Activated gamma-delta T cell treated with anti-CD3 and anti-CD28 coated beads, Interleukin-2, amount 50 U/mL, for 16 hours (primary cell): ENCODE data around the gene CYP4X1.
"Not testable (repeated sequence)": the region's sequence is repeated elsewhere in the genome, so short reads cannot be mapped to it uniquely, and the experiment has no call there.

Experiments
- DNase-seq: peaks from one replicate; pipeline ENCODE4 v3.0.0-alpha.2; 2020; ENCODE audit warnings: low read depth

CYP4X1 gene, protein sequence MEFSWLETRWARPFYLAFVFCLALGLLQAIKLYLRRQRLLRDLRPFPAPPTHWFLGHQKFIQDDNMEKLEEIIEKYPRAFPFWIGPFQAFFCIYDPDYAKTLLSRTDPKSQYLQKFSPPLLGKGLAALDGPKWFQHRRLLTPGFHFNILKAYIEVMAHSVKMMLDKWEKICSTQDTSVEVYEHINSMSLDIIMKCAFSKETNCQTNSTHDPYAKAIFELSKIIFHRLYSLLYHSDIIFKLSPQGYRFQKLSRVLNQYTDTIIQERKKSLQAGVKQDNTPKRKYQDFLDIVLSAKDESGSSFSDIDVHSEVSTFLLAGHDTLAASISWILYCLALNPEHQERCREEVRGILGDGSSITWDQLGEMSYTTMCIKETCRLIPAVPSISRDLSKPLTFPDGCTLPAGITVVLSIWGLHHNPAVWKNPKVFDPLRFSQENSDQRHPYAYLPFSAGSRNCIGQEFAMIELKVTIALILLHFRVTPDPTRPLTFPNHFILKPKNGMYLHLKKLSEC

DNA sequence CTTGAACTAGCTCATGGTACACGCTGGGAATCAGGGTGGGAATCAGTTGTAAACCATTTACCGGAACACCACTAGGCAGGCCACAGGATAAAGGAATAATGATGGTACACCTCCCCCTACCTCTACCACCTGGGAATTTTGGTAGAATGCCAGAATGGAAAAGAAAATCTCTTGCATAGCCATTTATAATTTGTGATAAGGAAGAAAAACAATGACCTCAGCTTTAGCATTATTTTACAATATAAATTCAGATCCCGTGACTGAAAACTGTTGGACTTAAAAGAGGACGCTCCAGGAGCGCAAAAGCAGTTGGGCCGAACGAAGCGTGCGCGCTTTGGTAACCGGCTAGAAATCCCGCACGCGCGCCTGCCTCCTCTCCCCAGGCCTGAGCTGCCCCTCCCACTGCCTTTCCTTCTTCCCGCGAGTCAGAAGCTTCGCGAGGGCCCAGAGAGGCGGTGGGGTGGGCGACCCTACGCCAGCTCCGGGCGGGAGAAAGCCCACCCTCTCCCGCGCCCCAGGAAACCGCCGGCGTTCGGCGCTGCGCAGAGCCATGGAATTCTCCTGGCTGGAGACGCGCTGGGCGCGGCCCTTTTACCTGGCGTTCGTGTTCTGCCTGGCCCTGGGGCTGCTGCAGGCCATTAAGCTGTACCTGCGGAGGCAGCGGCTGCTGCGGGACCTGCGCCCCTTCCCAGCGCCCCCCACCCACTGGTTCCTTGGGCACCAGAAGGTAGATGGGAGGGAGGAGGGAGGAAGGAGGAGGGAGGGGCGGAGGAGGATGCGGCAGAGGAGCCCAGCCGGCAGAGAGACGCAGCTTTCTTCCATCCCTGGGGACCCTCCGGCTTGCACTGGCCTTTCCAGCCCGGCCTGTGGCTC lies at the start of gene CYP4X1:
TSS of gene CYP4X1 (plus strand) at position 402 of the 873 bp plus-strand sequence. CDS start at position 551, 149 bp downstream.
- no peak for DNase-seq

DNA sequence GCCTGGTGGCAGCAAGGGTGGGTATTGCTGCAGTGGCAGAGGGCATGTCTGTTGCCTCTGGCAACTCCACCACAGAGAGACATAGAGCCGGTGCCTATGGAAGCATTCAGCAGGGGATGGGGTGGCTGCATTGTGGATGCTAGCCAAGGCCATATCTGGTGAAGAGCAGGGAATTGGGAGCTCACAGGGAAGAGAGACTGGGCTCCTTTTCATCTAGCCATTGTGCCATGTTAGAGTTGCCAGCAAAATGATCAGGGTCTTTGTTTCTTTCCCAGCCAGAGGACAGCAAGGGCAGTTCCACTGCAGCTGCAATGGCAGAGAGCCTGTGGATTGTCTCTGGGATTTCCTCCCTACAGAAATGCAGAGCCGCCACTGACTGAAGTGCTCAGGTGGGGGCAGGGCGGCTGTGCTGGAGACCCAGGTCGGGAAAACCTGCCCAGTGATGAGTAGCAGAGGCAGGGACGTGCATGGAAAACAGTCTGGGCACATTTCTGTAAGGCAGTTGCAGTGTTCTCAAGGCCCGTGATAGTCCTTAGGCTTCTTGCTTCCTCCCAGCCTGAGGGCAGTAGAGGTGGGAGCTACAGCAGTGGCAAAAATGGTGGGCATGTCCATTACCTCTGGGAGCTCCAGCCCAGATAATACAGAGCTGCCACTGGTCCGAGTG lies 40.2 kb upstream of the CYP4X1 start:
- no peak for DNase-seq

DNA sequence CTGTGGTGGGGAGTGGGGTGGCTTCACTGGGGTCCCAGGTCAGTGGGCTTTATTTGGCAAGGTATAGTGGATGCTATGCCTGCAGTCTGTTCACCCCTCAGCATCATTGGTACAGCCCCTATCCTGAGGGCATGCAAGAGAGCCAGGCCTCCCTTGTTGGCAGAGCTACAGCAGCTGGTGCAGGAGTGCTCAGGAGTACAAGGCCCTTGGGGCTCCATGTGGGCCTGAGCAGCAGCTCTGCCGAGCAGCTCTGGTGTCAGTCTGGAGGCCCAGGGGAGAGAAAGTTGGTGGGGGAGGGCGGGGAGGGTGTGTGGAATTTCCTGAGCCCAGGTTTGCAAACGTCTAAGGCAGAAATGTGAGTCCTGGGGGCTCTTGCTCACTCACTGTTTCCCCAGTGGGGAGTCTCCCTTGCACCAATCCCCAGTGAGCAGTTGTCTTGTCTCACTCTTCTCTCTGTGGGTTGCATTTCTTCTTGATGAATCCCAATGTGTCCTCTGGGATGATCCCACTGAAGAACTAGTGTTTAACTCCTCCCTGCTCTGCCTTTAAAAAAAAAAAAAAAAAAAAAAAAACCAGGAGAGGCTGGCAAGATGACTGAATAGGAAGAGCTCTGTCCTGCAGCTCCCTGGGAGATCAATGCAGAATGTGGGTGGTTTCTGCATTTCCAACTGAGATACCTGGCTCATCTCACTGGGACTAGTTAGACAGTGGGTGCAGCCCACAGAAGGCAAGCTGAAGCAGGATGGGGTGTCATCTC lies 39.5 kb upstream of the CYP4X1 start:
- DNase-seq, result no peak

DNA sequence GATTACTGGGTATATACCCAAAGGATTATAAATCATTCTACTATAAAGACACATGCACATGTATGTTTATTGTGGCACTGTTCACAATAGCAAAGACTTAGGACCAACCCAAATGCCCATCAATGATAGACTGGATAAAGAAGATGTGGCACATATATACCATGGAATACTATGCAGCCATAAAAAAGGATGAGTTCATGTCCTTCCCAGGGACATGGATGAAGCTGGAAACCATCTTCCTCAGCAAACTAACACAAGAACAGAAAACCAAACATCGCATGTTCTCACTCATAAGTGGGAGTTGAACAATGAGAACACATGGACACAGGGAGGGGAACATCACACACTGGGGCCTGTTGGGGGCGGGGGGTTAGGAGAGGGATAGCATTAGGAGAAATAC lies 32.9 kb upstream of the CYP4X1 start:
- not testable (repeated sequence) for DNase-seq

DNA sequence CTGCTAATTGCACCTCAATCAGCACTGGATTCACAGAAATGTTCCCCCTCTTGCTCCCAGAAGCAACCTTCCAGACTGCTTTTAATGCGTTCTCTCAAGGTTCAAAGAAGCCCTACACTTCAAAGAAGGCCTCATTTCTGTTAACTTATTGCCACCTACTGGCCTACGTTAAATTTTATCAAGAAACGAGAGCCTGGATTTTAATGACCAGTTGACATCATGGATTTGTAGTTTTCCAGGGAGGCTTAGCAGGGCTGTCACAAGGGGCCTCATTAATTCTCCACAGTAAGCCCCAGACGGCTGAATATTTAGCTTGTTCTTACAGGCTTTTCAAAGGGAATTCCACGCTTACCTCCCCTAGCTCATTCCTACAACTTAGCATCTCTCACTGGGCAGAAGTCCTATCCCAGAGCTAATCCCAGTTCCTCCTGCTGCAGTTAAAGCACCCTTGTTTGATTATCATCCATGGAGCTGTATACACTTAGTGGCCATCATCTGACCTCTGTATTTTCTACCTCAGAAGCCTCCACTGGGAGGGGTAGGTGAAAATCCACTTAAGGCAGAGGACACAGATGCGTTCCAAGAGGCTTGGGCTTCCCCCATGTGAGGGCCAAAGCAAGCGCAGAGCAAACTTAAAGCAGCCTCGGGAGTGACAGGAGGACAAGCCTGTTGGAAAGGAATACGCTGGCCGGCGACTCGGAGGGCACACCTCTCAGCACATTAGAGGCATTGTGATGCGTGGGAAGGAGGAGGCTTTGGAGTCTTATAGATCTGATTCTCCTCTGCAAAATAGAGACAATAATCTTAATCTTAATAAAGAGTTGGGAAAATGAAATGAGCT lies 32.2 kb upstream of the CYP4X1 start:
- DNase-seq, result no peak

DNA sequence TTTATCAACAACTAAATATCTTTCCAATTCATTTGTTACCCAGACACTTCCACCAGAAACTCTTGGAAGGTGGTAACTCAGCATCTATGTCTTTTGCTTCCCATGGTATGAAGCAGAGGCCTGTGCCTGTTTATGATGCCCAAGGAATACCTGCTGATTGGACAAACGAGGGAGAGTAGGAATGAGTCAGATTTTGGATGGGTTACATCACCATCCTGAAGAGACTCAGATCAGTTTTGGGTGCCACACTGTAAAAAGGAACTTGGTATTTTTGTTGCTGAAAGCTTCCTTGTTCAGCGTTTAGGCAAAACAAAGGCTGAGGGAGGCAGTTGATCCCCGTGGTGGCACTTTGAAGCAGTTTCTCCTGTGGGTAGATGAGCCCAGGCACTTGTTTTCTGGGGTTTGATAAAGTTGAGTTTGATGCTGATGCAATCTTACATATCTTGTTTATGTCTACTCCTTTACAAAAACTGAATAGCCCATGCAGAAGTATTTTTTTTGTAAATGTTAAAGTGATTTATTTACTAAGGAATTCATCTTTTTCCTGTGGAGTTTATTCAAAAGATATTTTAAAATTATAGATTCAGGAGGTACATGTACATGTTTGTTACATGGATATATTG lies 26.7 kb upstream of the CYP4X1 start:
- no peak for DNase-seq

DNA sequence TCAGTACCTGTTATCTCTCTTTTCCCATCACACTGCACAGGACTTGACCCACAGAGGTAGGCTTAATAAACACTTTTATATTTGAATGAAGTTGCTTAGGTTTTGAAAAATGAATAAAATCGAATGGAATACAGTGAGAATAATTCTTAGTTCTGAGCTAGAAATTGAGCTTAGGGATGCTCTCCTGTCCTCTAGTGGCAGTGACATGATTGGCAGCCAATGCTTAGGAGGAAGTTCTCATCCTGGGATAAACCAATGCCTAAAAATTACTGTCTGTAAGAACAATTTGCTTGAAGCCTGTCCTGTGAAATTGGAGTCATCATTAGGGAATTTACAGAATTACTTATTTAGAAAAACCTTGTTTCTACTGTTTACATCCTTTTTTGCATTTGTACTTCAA lies 21.3 kb upstream of the CYP4X1 start:
- no peak for DNase-seq

DNA sequence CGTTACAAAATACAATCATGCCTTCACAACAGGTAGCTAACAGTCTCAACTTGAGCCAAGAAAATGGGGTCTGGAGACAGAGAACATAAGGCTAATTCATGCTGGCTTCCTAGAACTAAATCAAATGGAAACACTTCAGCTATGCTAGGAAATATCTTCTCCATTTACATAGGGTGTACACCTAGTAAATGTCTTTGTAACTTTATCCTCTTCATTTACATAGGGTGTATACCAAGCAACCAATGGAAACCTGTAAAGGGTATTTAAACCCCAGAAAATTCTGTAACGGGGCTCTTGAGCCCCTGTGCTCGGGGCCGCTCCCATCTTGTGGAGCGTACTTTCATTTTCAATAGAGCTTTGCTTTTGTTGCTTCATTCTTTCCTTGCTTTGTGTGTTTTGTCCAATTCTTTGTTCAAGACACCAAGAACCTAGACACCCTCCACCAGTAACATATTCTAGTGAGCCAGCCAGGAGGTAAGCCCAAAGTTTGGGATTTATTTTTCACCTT lies 19.5 kb upstream of the CYP4X1 start:
- no peak for DNase-seq

DNA sequence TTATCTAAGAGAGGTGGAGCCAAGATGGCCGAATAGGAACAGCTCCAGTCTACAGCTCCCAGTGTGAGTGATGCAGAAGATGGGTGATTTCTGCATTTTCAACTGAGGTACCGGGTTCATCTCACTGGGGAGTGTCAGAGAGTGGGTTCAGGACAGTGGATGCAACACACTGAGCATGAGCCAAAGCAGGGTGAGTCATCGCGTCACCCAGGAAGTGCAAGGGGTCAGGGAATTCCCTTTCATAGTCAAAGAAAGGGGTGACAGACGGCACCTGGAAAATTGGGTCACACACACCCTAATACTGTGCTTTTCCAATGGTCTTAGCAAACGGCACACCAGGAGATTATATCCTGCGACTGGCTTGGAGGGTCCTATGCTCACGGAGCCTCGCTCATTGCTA lies 17.0 kb upstream of the CYP4X1 start:
- DNase-seq, result not testable (repeated sequence)

DNA sequence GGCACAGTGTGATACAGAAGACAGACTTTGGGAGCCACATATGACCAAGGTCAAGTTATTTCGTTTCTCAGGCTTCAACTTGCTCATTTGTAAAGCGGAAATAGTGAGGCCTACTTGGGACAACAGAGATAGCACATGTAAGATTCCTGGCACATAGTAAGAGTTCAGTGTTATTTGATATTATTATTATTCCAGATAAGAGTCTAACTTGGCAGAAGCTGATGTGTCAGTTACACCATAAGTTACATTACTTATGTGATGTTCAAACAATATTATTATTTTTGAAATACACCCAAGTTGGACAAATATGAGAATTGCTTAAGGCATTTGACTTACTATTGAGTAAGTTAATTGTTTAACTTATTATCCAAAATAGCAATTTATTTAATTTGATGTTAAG lies 10.2 kb upstream of the CYP4X1 start:
- no peak for DNase-seq

DNA sequence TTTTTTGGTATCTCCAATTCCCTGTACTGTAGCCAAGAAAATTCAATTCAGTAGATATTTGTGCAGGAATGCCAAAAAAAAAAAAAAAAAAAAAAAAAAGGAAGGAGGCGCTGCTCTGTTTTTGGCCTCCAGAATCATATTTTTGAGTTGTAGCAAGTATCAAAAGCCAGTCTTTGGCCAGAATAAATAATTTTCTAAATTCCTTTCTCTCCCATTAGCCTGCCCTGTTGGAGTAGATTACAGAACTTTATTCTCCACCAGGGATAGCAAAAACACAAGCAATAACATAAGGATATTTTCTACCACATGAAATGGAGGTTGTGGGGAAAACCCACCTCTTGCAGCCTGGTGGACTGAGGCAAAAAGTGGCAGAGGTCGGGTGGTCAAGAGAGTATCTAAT lies 2.4 kb upstream of the CYP4X1 start:
- no peak for DNase-seq

DNA sequence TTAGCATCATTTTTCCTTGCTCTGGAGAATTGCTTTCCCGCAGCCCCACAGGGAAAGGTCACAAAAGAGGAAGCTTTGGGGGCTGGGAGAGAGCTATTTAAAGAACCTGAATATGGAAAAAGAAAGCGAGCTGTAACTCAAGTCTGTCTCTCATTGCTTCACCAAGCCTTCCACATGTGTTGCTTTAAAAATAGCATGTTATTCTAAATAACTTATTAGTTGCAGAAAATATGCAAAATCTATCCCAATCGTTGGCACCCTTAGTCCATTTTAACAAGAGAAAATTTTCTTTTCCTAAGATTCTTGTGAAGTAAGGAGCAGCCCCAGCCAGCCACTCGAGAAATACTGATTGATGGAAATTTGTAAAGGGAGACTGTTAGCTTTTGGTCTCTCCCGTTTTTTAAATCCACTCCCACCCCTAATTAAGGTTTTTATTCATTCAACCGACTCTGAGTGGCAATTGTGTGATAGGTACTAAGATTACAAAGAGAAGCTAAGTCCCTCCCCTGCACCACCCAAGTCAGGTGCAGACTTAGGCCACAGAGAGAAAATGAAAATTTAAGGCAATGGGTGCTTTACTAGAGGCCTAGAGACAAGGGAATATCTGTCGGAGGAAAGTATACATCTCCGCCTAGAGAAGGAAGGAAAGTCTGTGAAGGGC lies 802 bp downstream of the CYP4X1 start:
- DNase-seq, result no peak

DNA sequence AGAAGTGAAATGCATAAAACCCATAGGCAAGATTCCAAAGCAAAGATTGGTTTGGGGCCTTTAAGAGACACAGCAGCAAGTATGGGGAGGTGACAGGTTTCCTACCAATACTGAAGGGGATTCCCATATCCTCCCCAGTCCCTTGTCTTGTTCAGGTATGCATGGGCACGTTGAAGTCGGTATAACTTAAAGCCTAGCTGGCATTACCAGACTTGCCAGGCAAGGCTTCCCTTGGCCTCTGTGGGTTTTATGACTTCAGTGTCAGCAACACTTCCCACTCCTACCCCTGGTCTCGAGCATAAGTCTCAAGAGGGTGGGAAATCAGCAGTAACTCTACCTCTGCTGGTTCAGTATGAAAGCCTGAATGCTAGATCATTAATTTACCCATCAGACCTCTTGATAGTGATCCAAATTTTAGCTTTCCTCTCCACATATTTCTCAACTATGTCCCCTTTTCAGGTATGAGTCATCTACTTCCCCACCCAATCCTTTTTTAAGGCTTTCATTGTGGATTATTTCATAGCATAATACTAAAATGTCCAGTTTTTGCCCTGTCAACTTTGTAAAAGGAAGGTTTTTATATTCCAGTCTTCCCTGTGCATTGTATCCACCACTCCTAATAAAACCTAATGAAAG lies 6.8 kb downstream of the CYP4X1 start:
- DNase-seq, result no peak

DNA sequence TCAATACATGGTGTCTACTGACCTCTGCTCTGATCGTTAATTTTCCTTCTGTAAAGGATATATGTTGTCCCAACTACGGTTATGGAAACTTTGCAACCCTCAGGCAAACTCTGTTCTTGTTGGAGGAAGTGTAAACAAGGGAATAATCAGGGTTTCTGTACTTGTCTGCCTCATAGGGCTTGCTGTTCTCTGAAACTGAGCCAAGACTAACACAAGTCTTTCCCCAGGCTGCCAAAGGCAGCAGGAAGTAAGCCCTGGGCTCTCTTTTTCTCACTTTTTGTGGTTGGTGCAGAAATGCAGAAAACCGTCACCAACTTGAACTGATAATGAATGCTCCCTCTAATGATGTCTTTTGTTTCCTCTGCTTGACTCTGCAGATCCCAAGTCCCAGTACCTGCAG lies 7.6 kb downstream of the CYP4X1 start:
- no peak for DNase-seq

DNA sequence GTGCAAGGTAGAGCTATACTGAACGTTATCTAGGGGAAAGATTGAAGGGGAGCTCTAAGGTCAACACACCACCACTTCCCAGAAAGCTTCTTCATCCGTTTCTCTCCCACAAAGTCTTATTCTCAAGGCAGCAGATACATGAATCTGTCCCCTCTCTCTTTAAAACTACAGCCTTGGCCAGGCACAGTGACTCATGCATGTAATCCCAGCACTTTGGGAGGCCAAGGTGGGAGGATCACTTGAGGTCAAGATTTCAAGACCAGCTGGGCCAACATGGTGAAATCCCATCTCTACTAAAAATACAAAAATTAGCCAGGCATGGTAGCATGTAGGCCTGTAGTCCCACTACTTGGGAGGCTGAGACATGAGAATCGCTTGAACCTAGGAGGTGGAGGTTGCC lies 8.1 kb downstream of the CYP4X1 start:
- no peak for DNase-seq

DNA sequence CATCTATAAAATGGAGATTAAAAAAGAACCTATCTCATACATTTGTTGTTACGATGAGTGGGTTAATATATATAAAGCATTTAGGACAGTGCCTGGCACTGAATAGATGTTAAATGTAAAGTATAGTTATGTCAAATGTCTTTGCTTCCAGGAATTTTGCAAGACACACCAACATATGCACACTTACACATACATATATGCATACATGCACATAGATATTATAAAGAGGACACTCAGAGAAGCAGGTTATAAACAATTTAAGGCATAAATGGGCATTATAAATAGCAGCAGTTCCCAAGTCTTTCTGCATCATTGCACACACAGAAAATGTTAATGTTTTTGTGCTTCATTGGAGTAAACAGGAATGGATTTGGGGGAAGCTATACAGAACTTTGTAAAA lies 13.3 kb downstream of the CYP4X1 start:
- no peak for DNase-seq

DNA sequence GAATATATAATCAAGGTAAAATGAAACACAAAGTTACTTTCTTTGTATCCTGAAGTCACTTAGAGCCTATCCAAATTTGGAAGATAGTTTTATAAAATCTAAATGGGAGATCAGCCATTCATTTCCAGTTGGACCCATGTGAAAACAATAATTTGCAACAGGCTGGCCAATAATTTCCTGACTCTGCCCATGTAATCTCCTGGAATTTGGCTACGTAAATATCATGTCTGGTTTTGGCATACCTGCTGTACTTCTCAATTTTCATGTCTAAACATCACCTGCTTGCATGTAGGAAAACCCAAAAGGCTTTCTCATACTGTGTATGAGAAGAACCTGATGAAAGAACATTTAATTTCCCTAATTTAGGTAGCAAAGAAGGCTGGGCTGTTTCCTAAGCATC lies 35.9 kb downstream of the CYP4X1 start:
- DNase-seq, result no peak

DNA sequence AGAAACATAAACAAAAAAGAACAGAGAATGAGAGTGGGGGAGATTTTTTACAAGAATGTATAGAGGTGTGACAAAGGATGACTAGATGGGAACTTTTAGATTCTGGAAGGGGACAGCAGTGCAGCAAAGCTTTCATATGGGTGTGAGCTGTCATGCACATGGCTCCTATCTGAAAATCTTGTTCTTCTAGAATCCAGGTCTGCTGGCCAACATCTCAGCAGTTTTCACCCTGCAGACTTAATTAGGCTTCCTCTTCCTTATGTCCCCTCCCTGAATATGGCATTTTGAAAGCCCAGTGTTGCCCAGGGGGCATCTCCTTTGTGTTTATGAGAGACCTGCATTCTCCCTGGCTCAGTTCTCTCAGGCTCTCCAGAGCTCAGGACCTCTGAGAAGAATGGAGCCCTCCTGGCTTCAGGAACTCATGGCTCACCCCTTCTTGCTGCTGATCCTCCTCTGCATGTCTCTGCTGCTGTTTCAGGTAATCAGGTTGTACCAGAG lies 43.7 kb downstream of the CYP4X1 start, which contains the start of gene CYP4Z1:
TSS of gene CYP4Z1 (plus strand) at position 135 of the 498 bp plus-strand sequence. CDS start at position 395, 260 bp downstream.
- no peak for DNase-seq

DNA sequence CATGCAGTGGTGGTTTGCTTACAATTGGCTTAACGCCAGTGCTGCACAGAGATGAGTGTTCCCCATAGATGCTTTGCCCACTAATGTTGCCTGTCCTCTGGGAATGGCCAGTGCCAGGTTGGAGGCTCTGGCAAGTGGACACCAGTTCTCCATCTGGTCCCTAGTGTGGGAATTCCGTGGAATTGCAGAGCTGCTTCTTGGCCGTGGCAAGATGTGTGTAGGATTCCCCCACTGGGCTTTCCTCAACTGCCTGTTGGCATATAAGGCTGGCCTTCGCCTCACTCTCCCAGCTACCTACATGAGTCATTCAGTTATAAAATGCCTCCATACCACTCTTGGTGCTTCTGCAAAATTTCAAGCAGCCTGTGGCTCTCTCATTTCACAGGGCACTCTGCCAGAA lies 45.6 kb downstream of the CYP4X1 start:
- not testable (repeated sequence) for DNase-seq
